HepG2 (cell line): ENCODE data around the gene GLDN. TPM values are rescaled to one million over a fixed set of nuclear protein-coding genes. Genes with fewer than 3 reads are reported as not detected.

ENCODE experiments used
- ATAC-seq: fragments of 200-7000 bp; cut with Tn5 transposase; 3 replicates; pipeline ENCODE4 v1.9.1; 2020; ENCODE audit warnings: mild to moderate bottlenecking, moderate library complexity
- BruUV-seq: library from RNA; stranded (reverse); fragments of 400-500 nt; replicated peaks from 2 replicates; lab custom pipeline; 2021; lab: Mats Ljungman, UMichigan
- CTCF ChIA-PET: fragments of 300-600 bp; formaldehyde crosslinking; extraction: SDS; loops from one replicate; lab custom pipeline; 2021; ENCODE audit warnings: low total read pairs, inconsistent platforms, low intra/inter-chr PET ratio; lab: Yijun Ruan, JAX
- POLR2A ChIA-PET: fragments of 350-600 bp; sonication (Branson Sonifier 250); formaldehyde crosslinking; loops from one replicate; lab custom pipeline; 2020; ENCODE audit warnings: antibody characterized with exemption, inconsistent platforms; lab: Yijun Ruan, JAX
- DNase-seq: peaks from one replicate; pipeline ENCODE4 v3.0.0-alpha.2; 2015; ENCODE audit warnings: low spot score
- FAIRE-seq: peaks from 3 replicates; lab custom pipeline; 2011; peaks lifted over from hg19 to GRCh38; lab: Jason Lieb, UNC
- H2AFZ ChIP-seq: one replicate; pipeline ENCODE4 v1.6.1; 2011; ENCODE audit warnings: low read length, inconsistent platforms
- H3K27ac ChIP-seq: fragments of 300-600 bp; 3 replicates; pipeline ENCODE4 v1.8.0; 2011; ENCODE audit warnings: mixed run types, mild to moderate bottlenecking, mixed read lengths, low read length, inconsistent platforms; ENCODE audit not compliant: insufficient read depth; ENCODE audit errors: extremely low read length
- H3K27me3 ChIP-seq, 2 experiments: fragments of 200-600 bp in 1 of 2; 2 replicates in 1 of 2; 3 replicates in 1 of 2; pipeline versions ENCODE4 v1.6.0 to v1.8.0; 2011; ENCODE audit warnings: low read length in 2 of 2, mild to moderate bottlenecking in 2 of 2, moderate library complexity in 2 of 2, inconsistent platforms in 1 of 2; ENCODE audit not compliant: insufficient read depth in 2 of 2, control insufficient read depth in 1 of 2
- H3K36me3 ChIP-seq, 2 experiments: fragments of 200-600 bp in 1 of 2; replicated peaks in 1 of 2; 2 replicates in 1 of 2; 3 replicates in 1 of 2; pipeline versions ENCODE4 v1.5.1 to v1.8.0; 2011; ENCODE audit warnings: low read length in 2 of 2, inconsistent platforms in 1 of 2; ENCODE audit not compliant: insufficient read depth in 2 of 2, control insufficient read depth in 1 of 2
- H3K4me1 ChIP-seq: 2 replicates; pipeline ENCODE4 v1.5.1; 2012; ENCODE audit warnings: low read length, inconsistent platforms; ENCODE audit not compliant: insufficient read depth
- H3K4me2 ChIP-seq: 2 replicates; pipeline ENCODE4 v1.6.0; 2011; ENCODE audit warnings: low read depth, low read length, inconsistent platforms
- H3K4me3 ChIP-seq, 3 experiments: fragments of 200-600 bp in 1 of 3; sonication (generic), shearing (Covaris generic) in 1 of 3; replicated peaks in 1 of 3; 2 replicates each; pipeline ENCODE4 v1.5.1; 2011 to 2016; ENCODE audit warnings: low read length in 3 of 3, inconsistent platforms in 2 of 3, low read depth in 2 of 3, mild to moderate bottlenecking in 2 of 3, control low read depth in 1 of 3, mixed read lengths in 1 of 3; ENCODE audit not compliant: insufficient read depth in 1 of 3
- H3K79me2 ChIP-seq: one replicate; pipeline ENCODE4 v1.6.1; 2011; ENCODE audit warnings: low read length, inconsistent platforms; ENCODE audit not compliant: insufficient read depth
- H3K9ac ChIP-seq: 2 replicates; pipeline ENCODE4 v1.6.0; 2011; ENCODE audit warnings: mild to moderate bottlenecking, low read depth, low read length, inconsistent platforms; ENCODE audit not compliant: insufficient read depth
- H3K9me3 ChIP-seq: 2 replicates; pipeline ENCODE4 v1.5.1; 2012; ENCODE audit warnings: mild to moderate bottlenecking, low read length
- H4K20me1 ChIP-seq: 2 replicates; pipeline ENCODE4 v1.6.0; 2011; ENCODE audit warnings: inconsistent platforms, mild to moderate bottlenecking, low read length, moderate library complexity; ENCODE audit not compliant: insufficient read depth
- MXD1 ChIP-seq: sonication (generic); formaldehyde crosslinking; IDR thresholded peaks from 2 replicates; pipeline ENCODE4 v1.4.0; 2020; ENCODE audit warnings: mild to moderate bottlenecking, missing genetic modification reagents
- NAIF1 ChIP-seq: sonication (generic); formaldehyde crosslinking; IDR thresholded peaks from 2 replicates; pipeline ENCODE4 v1.5.0; 2020; ENCODE audit warnings: mild to moderate bottlenecking, missing genetic modification reagents, borderline replicate concordance
- NFAT5 ChIP-seq: sonication (generic); formaldehyde crosslinking; IDR thresholded peaks from 2 replicates; pipeline ENCODE4 v1.4.0; 2020; ENCODE audit warnings: missing genetic modification reagents
- RNF219 ChIP-seq: sonication (generic); formaldehyde crosslinking; IDR thresholded peaks from 2 replicates; pipeline ENCODE4 v1.5.0; 2020; ENCODE audit warnings: mild to moderate bottlenecking, missing genetic modification reagents
- SP140L ChIP-seq: sonication (generic); formaldehyde crosslinking; IDR thresholded peaks from 2 replicates; pipeline ENCODE4 v1.4.0; 2020; ENCODE audit warnings: missing genetic modification reagents, borderline replicate concordance
- STAG1 ChIP-seq: sonication (generic); formaldehyde crosslinking; IDR thresholded peaks from 2 replicates; pipeline ENCODE4 v1.4.0; 2020; ENCODE audit warnings: missing genetic modification reagents
- THAP11 ChIP-seq: IDR thresholded peaks from 2 replicates; pipeline ENCODE4 v1.6.1; 2016; ENCODE audit warnings: missing biosample characterization, missing genetic modification reagents
- TRAFD1 ChIP-seq: sonication (generic); formaldehyde crosslinking; IDR thresholded peaks from 2 replicates; pipeline ENCODE4 v1.5.1; 2020; ENCODE audit warnings: missing genetic modification reagents, mild to moderate bottlenecking, borderline replicate concordance
- ZBTB26 ChIP-seq: IDR thresholded peaks from 2 replicates; pipeline ENCODE4 v1.6.1; 2016; ENCODE audit warnings: missing compliant biosample characterization, missing genetic modification reagents, borderline replicate concordance
- ZBTB43 ChIP-seq: sonication (generic); formaldehyde crosslinking; conservative IDR thresholded peaks from 2 replicates; pipeline ENCODE4 v1.4.0; 2020; ENCODE audit warnings: missing genetic modification reagents
- ZNF329 ChIP-seq: sonication (generic); formaldehyde crosslinking; IDR thresholded peaks from 2 replicates; pipeline ENCODE4 v1.9.0; 2021; ENCODE audit warnings: low read depth, mild to moderate bottlenecking, missing genetic modification reagents
- ZNF782 ChIP-seq: sonication (generic); formaldehyde crosslinking; IDR thresholded peaks from 2 replicates; pipeline ENCODE4 v1.4.0; 2020; ENCODE audit warnings: missing genetic modification reagents, mild to moderate bottlenecking, borderline replicate concordance
- WGBS: methylation state at CpG from one replicate; pipeline ENCODE4 v1.1.6; 2017; ENCODE audit warnings: low lambda C conversion rate; 5-methylcytosine and 5-hydroxymethylcytosine counted together
- in situ Hi-C: cut with HindIII; loops from 2 replicates; pipeline ENCODE4 v1.10.0; 2017; ENCODE audit warnings: low pct_unique_long_range_greater_than_20kb; ENCODE audit not compliant: extremely low pct_ligation_motif_present
- intact Hi-C: fragments of 100-400 bp; cut with micrococcal nuclease; formaldehyde crosslinking; loops from one replicate; pipeline ENCODE4 v1.10.0; 2022; ENCODE audit not compliant: unreplicated experiment
- polyA plus RNA-seq, 8 experiments: library from polyadenylated mRNA; depleted of rRNA in 3 of 8; stranded (reverse) in 7 of 8; unstranded in 1 of 8; fragments of >200 nt; fragmentation: Illumina TruSeq in 4 of 8; extraction: Trizol in 4 of 8; gene quantifications; 2 replicates each; pipeline versions ENCODE4 v1.2.1 to v1.2.3, GENCODE V29; 2011 to 2016; ENCODE audit warnings: low read depth in 4 of 8, missing spikeins in 1 of 8, mixed read lengths in 1 of 8; ENCODE audit not compliant: insufficient read depth in 1 of 8
- total RNA-seq, 5 experiments: library from RNA; depleted of rRNA; stranded (reverse); fragments of >200 nt; fragmentation: Illumina TruSeq; extraction: Trizol; gene quantifications; 2 replicates each; pipeline ENCODE4 v1.2.3, GENCODE V29; 2016; ENCODE audit warnings: low read depth in 1 of 5

The GLDN gene
- total and polyA plus RNA-seq, 2 of the 13 experiments (the other 11 are each of a cell fraction or from before 2014, with no cell fraction given) = 0.86 to 1.0 TPM

- Histone ChIP-seq H4K20me1 (no peaks in the 10 kb centered on the region), H3K9me3 (no peaks in the 10 kb centered on the region), H3K27me3 (no peaks in the 10 kb centered on the region), H3K4me2 (0 out of 2 replicates have a peak overlapping the region, but pooled peaks have one; percentile 1), H3K4me3 (no peak overlapping the region), H3K79me2 (no peaks in the 10 kb centered on the region), H3K9ac (no peak overlapping the region), H2AFZ (no peak overlapping the region), H3K27ac (no peak overlapping the region), H3K36me3 (no peaks in the 10 kb centered on the region), H3K4me1 (peaks cover 8% of the 10 kb centered on the region; the same call in 1 of the 2 replicates)
- CTCF ChIA-PET = no interaction called here
- ATAC-seq = no peak
- POLR2A ChIA-PET = no interaction called here
- WGBS = 88% methylated on average over 6 of the region's 6 CpGs
- FAIRE-seq = no peak
- in situ Hi-C loops (no loop called here), intact Hi-C loops (no loop called here)
- DNase-seq = no peak
- BruUV-seq = no TSS peak
- TF ChIP-seq THAP11 (CRISPR knock-in tag) = no peak
- TF ChIP-seq STAG1 (CRISPR knock-in tag) = no peak
- TF ChIP-seq RNF219 = no peak
- TF ChIP-seq ZNF782 (CRISPR knock-in tag) = no peak
- no peak for TF ChIP-seq ZBTB26 (CRISPR knock-in tag)
- no peak for TF ChIP-seq SP140L (CRISPR knock-in tag)
- TF ChIP-seq NFAT5 = no peak
- no peak for TF ChIP-seq ZBTB43 (CRISPR knock-in tag)
- no peak for TF ChIP-seq TRAFD1 (CRISPR knock-in tag)
- no peak for TF ChIP-seq MXD1 (CRISPR knock-in tag)
- TF ChIP-seq NAIF1 (CRISPR knock-in tag) = no peak
- TF ChIP-seq ZNF329 (CRISPR knock-in tag) = no peak
Measured at GRCh38 chr15:51356983-51357382, 15.5 kb downstream of the GLDN start.
